HG03103 (cell line): ENCODE measurements around the gene FCSK.

Experiments
- ATAC-seq: cut with Tn5 transposase; IDR thresholded peaks from one replicate; pipeline ENCODE4 v1.9.1; 2021; ENCODE audit warnings: low read depth; ENCODE audit not compliant: unreplicated experiment

FCSK gene

GRCh38 chr16:70453117-70453891, 1.1 kb upstream of the FCSK start:
- ATAC-seq = no peak

- ATAC-seq = no peak
Measured at GRCh38 chr16:70453892-70454221, 538 bp upstream of the FCSK start.

- no peak for ATAC-seq
Measured at GRCh38 chr16:70455910-70456309, 1.5 kb downstream of the FCSK start.

- ATAC-seq = no peak
Measured at GRCh38 chr16:70457446-70458166, 3.2 kb downstream of the FCSK start.

GRCh38 chr16:70460737-70461261, 6.4 kb downstream of the FCSK start:
- ATAC-seq = no peak

- no peak for ATAC-seq
Measured at GRCh38 chr16:70463235-70463634, 8.8 kb downstream of the FCSK start.

GRCh38 chr16:70465999-70466804, 11.8 kb downstream of the FCSK start:
- ATAC-seq = no peak

- no peak for ATAC-seq
Measured at GRCh38 chr16:70466805-70467076, 12.3 kb downstream of the FCSK start.

- no peak for ATAC-seq
Measured at GRCh38 chr16:70467113-70467512, 12.7 kb downstream of the FCSK start.

GRCh38 chr16:70467608-70468007, 13.2 kb downstream of the FCSK start:
- no peak for ATAC-seq

- no peak for ATAC-seq
Measured at GRCh38 chr16:70468776-70469525, 14.6 kb downstream of the FCSK start.

GRCh38 chr16:70470141-70470926, 15.9 kb downstream of the FCSK start:
- no peak for ATAC-seq

GRCh38 chr16:70470927-70471341, 16.5 kb downstream of the FCSK start:
- no peak for ATAC-seq

GRCh38 chr16:70472786-70473433, 18.5 kb downstream of the FCSK start:
- no peak for ATAC-seq

GRCh38 chr16:70473446-70474319, 19.3 kb downstream of the FCSK start:
- no peak for ATAC-seq

GRCh38 chr16:70474320-70475053, 20.1 kb downstream of the FCSK start:
- no peak for ATAC-seq

GRCh38 chr16:70475054-70475871, 20.9 kb downstream of the FCSK start:
- no peak for ATAC-seq
